Stimulated activated naive CD8-positive, alpha-beta T cell treated with anti-CD3 and anti-CD28 coated beads, Interleukin-15, Interleukin-2, amounts not matched to agents 100 U/mL and 50 U/mL, for 24 hours (primary cell): ENCODE data around the gene HELZ.
"Not testable (repeated sequence)": the region's sequence is repeated elsewhere in the genome, so short reads cannot be mapped to it uniquely, and the experiment has no call there.

Experiments used
- ATAC-seq: fragments of 150-1000 bp; cut with Tn5 transposase; one replicate; pipeline ENCODE4 v1.10.0; 2021
- DNase-seq: peaks from one replicate; pipeline ENCODE4 v3.0.0; 2021

The HELZ gene

GRCh38 chr17:67143318-67143717, 101.7 kb downstream of the HELZ start:
- DNase-seq (no peak), ATAC-seq (no peak)

GRCh38 chr17:67142030-67142429, 103.0 kb downstream of the HELZ start:
- DNase-seq, ATAC-seq: not testable (repeated sequence)

- DNase-seq (no peak), ATAC-seq (no peak)
Observed at GRCh38 chr17:67139784-67140665, 105.0 kb downstream of the HELZ start.

- DNase-seq (no peak), ATAC-seq (no peak)
Observed at GRCh38 chr17:67139289-67139688, 105.7 kb downstream of the HELZ start.

GRCh38 chr17:67138392-67138791, 106.6 kb downstream of the HELZ start:
- ATAC-seq (no peak), DNase-seq (no peak)

- ATAC-seq: no peak
Observed at GRCh38 chr17:67137860-67138259, 107.1 kb downstream of the HELZ start.

GRCh38 chr17:67137026-67137370, 108.0 kb downstream of the HELZ start:
- no peak for DNase-seq
- ATAC-seq: no peak

More at GRCh38 chr17:67137860-67138259, 107.1 kb downstream of the HELZ start:
- DNase-seq: no peak

GRCh38 chr17:67136191-67137025, 108.6 kb downstream of the HELZ start:
- ATAC-seq (no peak), DNase-seq (no peak)

GRCh38 chr17:67133161-67133560, 111.8 kb downstream of the HELZ start:
- ATAC-seq: no peak

GRCh38 chr17:67132366-67132765, 112.6 kb downstream of the HELZ start:
- DNase-seq (no peak), ATAC-seq (no peak)

More at GRCh38 chr17:67133161-67133560, 111.8 kb downstream of the HELZ start:
- no peak for DNase-seq

- DNase-seq (no peak), ATAC-seq (no peak)
Observed at GRCh38 chr17:67130768-67131167, 114.2 kb downstream of the HELZ start.

- DNase-seq: no peak
- no peak for ATAC-seq
Observed at GRCh38 chr17:67129283-67129682, 115.7 kb downstream of the HELZ start.

- no peak for ATAC-seq
- DNase-seq: no peak
Observed at GRCh38 chr17:67128700-67129099, 116.3 kb downstream of the HELZ start.

- DNase-seq (no peak), ATAC-seq (no peak)
Observed at GRCh38 chr17:67127925-67128324, 117.1 kb downstream of the HELZ start.

- no peak for DNase-seq
Observed at GRCh38 chr17:67126983-67127382, 118.0 kb downstream of the HELZ start.

GRCh38 chr17:67126543-67126942, 118.5 kb downstream of the HELZ start:
- not testable (repeated sequence) for DNase-seq, ATAC-seq

More at GRCh38 chr17:67126983-67127382, 118.0 kb downstream of the HELZ start:
- no peak for ATAC-seq

GRCh38 chr17:67125924-67126323, 119.1 kb downstream of the HELZ start:
- ATAC-seq (no peak), DNase-seq (no peak)

- DNase-seq: no peak
Observed at GRCh38 chr17:67125417-67125816, 119.6 kb downstream of the HELZ start.

GRCh38 chr17:67124450-67125148, 120.4 kb downstream of the HELZ start:
- DNase-seq (no peak), ATAC-seq (no peak)

More at GRCh38 chr17:67125417-67125816, 119.6 kb downstream of the HELZ start:
- no peak for ATAC-seq

GRCh38 chr17:67123699-67124098, 121.3 kb downstream of the HELZ start:
- ATAC-seq: no peak
- no peak for DNase-seq

GRCh38 chr17:67121316-67121891, 123.6 kb downstream of the HELZ start:
- ATAC-seq (no peak), DNase-seq (no peak)

GRCh38 chr17:67119102-67119501, 125.9 kb downstream of the HELZ start:
- DNase-seq (no peak), ATAC-seq (no peak)
